ENCODE results near the gene HAUS2.
A peak's percentile ranks its signal among the peaks of the same experiment; 100 is the strongest.
"Not testable (repeated sequence)": the region's sequence is repeated elsewhere in the genome, so short reads cannot be mapped to it uniquely, and the experiment has no call there.

HAUS2 gene

GRCh38 chr15:42548249-42549031 lies at the start of gene HAUS2, which contains the start of gene LRRC57:
TSS of gene HAUS2 (plus strand) at chr15:42548838. CDS start at chr15:42548873, 35 bp downstream.
TSS of gene LRRC57 (minus strand) at chr15:42548793. CDS start at chr15:42548434, 359 bp downstream.
- FAIRE-seq (no peak), DNase-seq (ENCODE audit: low spot score) (peak; percentile 56)

GRCh38 chr15:42499858-42500609 lies 48.6 kb upstream of the HAUS2 start:
- FAIRE-seq = no peak
- DNase-seq (ENCODE audit: low spot score) = no peak

GRCh38 chr15:42502477-42502876 lies 46.2 kb upstream of the HAUS2 start:
- DNase-seq (ENCODE audit: low spot score) (no peak), FAIRE-seq (no peak)

- no peak for DNase-seq (ENCODE audit: low spot score)
These were observed 44.8 kb upstream of the HAUS2 start for GRCh38 chr15:42503825-42504224.

GRCh38 chr15:42504631-42505030 lies 44.0 kb upstream of the HAUS2 start:
- no peak for FAIRE-seq
- no peak for DNase-seq (ENCODE audit: low spot score)

More at GRCh38 chr15:42503825-42504224, 44.8 kb upstream of the HAUS2 start:
- no peak for FAIRE-seq

GRCh38 chr15:42507514-42507913 lies 41.1 kb upstream of the HAUS2 start:
- FAIRE-seq = no peak
- no peak for DNase-seq (ENCODE audit: low spot score)

- no peak for FAIRE-seq
These were observed 40.4 kb upstream of the HAUS2 start for GRCh38 chr15:42508263-42508690.

GRCh38 chr15:42510258-42511006 lies 38.2 kb upstream of the HAUS2 start:
- no peak for FAIRE-seq
- no peak for DNase-seq (ENCODE audit: low spot score)

More at GRCh38 chr15:42508263-42508690, 40.4 kb upstream of the HAUS2 start:
- no peak for DNase-seq (ENCODE audit: low spot score)

GRCh38 chr15:42511007-42511391 lies 37.6 kb upstream of the HAUS2 start:
- FAIRE-seq = no peak

GRCh38 chr15:42523331-42523730 lies 25.3 kb upstream of the HAUS2 start:
- DNase-seq (ENCODE audit: low spot score) (no peak), FAIRE-seq (no peak)

More at GRCh38 chr15:42511007-42511391, 37.6 kb upstream of the HAUS2 start:
- no peak for DNase-seq (ENCODE audit: low spot score)

GRCh38 chr15:42528970-42529369 lies 19.7 kb upstream of the HAUS2 start:
- FAIRE-seq = no peak

GRCh38 chr15:42533246-42533645 lies 15.4 kb upstream of the HAUS2 start:
- no peak for DNase-seq (ENCODE audit: low spot score)
- FAIRE-seq = no peak

More at GRCh38 chr15:42528970-42529369, 19.7 kb upstream of the HAUS2 start:
- DNase-seq (ENCODE audit: low spot score) = no peak

- FAIRE-seq = no peak
- DNase-seq (ENCODE audit: low spot score) = no peak
These were observed 3.6 kb upstream of the HAUS2 start for GRCh38 chr15:42544853-42545629.

GRCh38 chr15:42547918-42548248 lies 755 bp upstream of the HAUS2 start:
- no peak for FAIRE-seq
- DNase-seq (ENCODE audit: low spot score) = no peak

GRCh38 chr15:42549032-42549491 lies 424 bp downstream of the HAUS2 start:
- FAIRE-seq (no peak), DNase-seq (ENCODE audit: low spot score) (peak; percentile 18)

- DNase-seq (ENCODE audit: low spot score) = no peak
- FAIRE-seq = no peak
These were observed 1.2 kb downstream of the HAUS2 start for GRCh38 chr15:42549741-42550392.

- no peak for DNase-seq (ENCODE audit: low spot score)
- FAIRE-seq = no peak
These were observed 4.9 kb downstream of the HAUS2 start for GRCh38 chr15:42553554-42553953.

GRCh38 chr15:42556550-42557207 lies 8.0 kb downstream of the HAUS2 start:
- FAIRE-seq; DNase-seq (ENCODE audit: low spot score): not testable (repeated sequence)

- FAIRE-seq = no peak
- DNase-seq (ENCODE audit: low spot score) = no peak
These were observed 10.1 kb downstream of the HAUS2 start for GRCh38 chr15:42558739-42559138.

Data from RCC 7860 (cell line).